ENCODE data around the gene POLR2H.

The POLR2H gene

GRCh38 chr3:184358124-184358767, 3.3 kb upstream of the POLR2H start:
- H3K4ac ChIP-seq (ENCODE audit: low read depth, low read length), result no peak overlapping the region
- no peak overlapping the region for H4K91ac ChIP-seq (ENCODE audit: low read depth, low read length)
- WGBS (ENCODE audit: extremely low coverage, insufficient coverage, insufficient read length), result no CpG with 5 or more reads among the region's 12 CpGs

GRCh38 chr3:184358921-184359350, 2.6 kb upstream of the POLR2H start:
- H4K12ac ChIP-seq (ENCODE audit: low read depth, low read length), result no peak overlapping the region

More at GRCh38 chr3:184358124-184358767, 3.3 kb upstream of the POLR2H start:
- Histone ChIP-seq H3K18ac (ENCODE audit: low read length) (no peak overlapping the region), H3K9ac (ENCODE audit: low read length) (no peak overlapping the region), H2BK120ac (ENCODE audit: insufficient read depth, low read length, poor library complexity) (no peak overlapping the region), H2BK5ac (ENCODE audit: low read depth, low read length, poor library complexity) (no peak overlapping the region), H4K12ac (ENCODE audit: low read depth, low read length) (no peak overlapping the region), H3K27ac (ENCODE audit: low read depth, low read length) (no peak overlapping the region), H3K4me3 (ENCODE audit: low read depth, low read length) (no peak overlapping the region), H3K27me3 (ENCODE audit: insufficient read depth, low read length) (no peaks in the 10 kb centered on the region), H3K4me2 (ENCODE audit: low read length) (no peak overlapping the region), H3K79me2 (ENCODE audit: control insufficient read depth, insufficient read depth, low read length, poor library complexity) (peaks cover 12% of the 10 kb centered on the region), H2BK12ac (ENCODE audit: low read length) (no peak overlapping the region), H2AFZ (ENCODE audit: insufficient read depth, low read length, poor library complexity) (no peak overlapping the region), H2AK5ac (ENCODE audit: low read length) (no peak overlapping the region), H3K4me1 (ENCODE audit: control insufficient read depth in 1 of 2, insufficient read depth in 2 of 2, low read length in 2 of 2) (peaks cover 7 to 9% of the 10 kb centered on the region in 2 experiments), H4K8ac (ENCODE audit: low read depth, low read length) (no peak overlapping the region), H3K23ac (ENCODE audit: low read length) (no peak overlapping the region), H3K9me3 (ENCODE audit: insufficient read depth, low read depth, low read length) (peaks cover 2% of the 10 kb centered on the region), H3K79me1 (ENCODE audit: low read length) (peaks cover 14% of the 10 kb centered on the region), H3K36me3 (ENCODE audit: control insufficient read depth in 1 of 2, insufficient read depth in 2 of 2, low read length in 2 of 2) (peaks cover 3 to 8% of the 10 kb centered on the region in 2 experiments), H3K14ac (ENCODE audit: low read length) (no peak overlapping the region)
- no peak for DNase-seq

GRCh38 chr3:184359610-184360009, 1.9 kb upstream of the POLR2H start:
- Histone ChIP-seq H3K18ac (ENCODE audit: low read length) (no peak overlapping the region), H3K9ac (ENCODE audit: low read length) (no peak overlapping the region), H3K4ac (ENCODE audit: low read depth, low read length) (no peak overlapping the region), H3K27me3 (ENCODE audit: insufficient read depth, low read length) (no peaks in the 10 kb centered on the region), H4K12ac (ENCODE audit: low read depth, low read length) (no peak overlapping the region), H4K8ac (ENCODE audit: low read depth, low read length) (no peak overlapping the region), H3K79me2 (ENCODE audit: control insufficient read depth, insufficient read depth, low read length, poor library complexity) (peaks cover 13% of the 10 kb centered on the region), H3K4me1 (ENCODE audit: control insufficient read depth in 1 of 2, insufficient read depth in 2 of 2, low read length in 2 of 2) (peaks cover 7 to 9% of the 10 kb centered on the region in 2 experiments), H2BK12ac (ENCODE audit: low read length) (no peak overlapping the region), H4K91ac (ENCODE audit: low read depth, low read length) (no peak overlapping the region), H3K9me3 (ENCODE audit: insufficient read depth, low read depth, low read length) (no peaks in the 10 kb centered on the region), H3K27ac (ENCODE audit: low read depth, low read length) (no peak overlapping the region), H2AFZ (ENCODE audit: insufficient read depth, low read length, poor library complexity) (no peak overlapping the region), H3K79me1 (ENCODE audit: low read length) (peaks cover 16% of the 10 kb centered on the region), H3K23ac (ENCODE audit: low read length) (no peak overlapping the region), H3K14ac (ENCODE audit: low read length) (no peak overlapping the region), H3K36me3 (ENCODE audit: control insufficient read depth in 1 of 2, insufficient read depth in 2 of 2, low read length in 2 of 2) (peaks cover 5 to 8% of the 10 kb centered on the region in 2 experiments), H2BK5ac (ENCODE audit: low read depth, low read length, poor library complexity) (no peak overlapping the region), H3K4me3 (ENCODE audit: low read depth, low read length) (no peak overlapping the region), H3K4me2 (ENCODE audit: low read length) (no peak overlapping the region), H2AK5ac (ENCODE audit: low read length) (no peak overlapping the region), H2BK120ac (ENCODE audit: insufficient read depth, low read length, poor library complexity) (no peak overlapping the region)
- WGBS (ENCODE audit: extremely low coverage, insufficient coverage, insufficient read length), result no CpG with 5 or more reads among the region's 9 CpGs
- no peak for DNase-seq

More at GRCh38 chr3:184358921-184359350, 2.6 kb upstream of the POLR2H start:
- peaks cover 7 to 9% of the 10 kb centered on the region in 2 experiments for H3K4me1 ChIP-seq (ENCODE audit: control insufficient read depth in 1 of 2, insufficient read depth in 2 of 2, low read length in 2 of 2)
- no peak overlapping the region for H2AFZ ChIP-seq (ENCODE audit: insufficient read depth, low read length, poor library complexity)
- H3K14ac ChIP-seq (ENCODE audit: low read length), result no peak overlapping the region
- no peak overlapping the region for H3K4me2 ChIP-seq (ENCODE audit: low read length)
- no peak overlapping the region for H4K91ac ChIP-seq (ENCODE audit: low read depth, low read length)
- no peak overlapping the region for H2BK120ac ChIP-seq (ENCODE audit: insufficient read depth, low read length, poor library complexity)
- no peak overlapping the region for H3K27ac ChIP-seq (ENCODE audit: low read depth, low read length)
- H3K9ac ChIP-seq (ENCODE audit: low read length), result no peak overlapping the region
- H3K79me1 ChIP-seq (ENCODE audit: low read length), result peaks cover 16% of the 10 kb centered on the region
- no peaks in the 10 kb centered on the region for H3K27me3 ChIP-seq (ENCODE audit: insufficient read depth, low read length)
- no peak overlapping the region for H2BK5ac ChIP-seq (ENCODE audit: low read depth, low read length, poor library complexity)
- H4K8ac ChIP-seq (ENCODE audit: low read depth, low read length), result no peak overlapping the region
- peaks cover 13% of the 10 kb centered on the region for H3K79me2 ChIP-seq (ENCODE audit: control insufficient read depth, insufficient read depth, low read length, poor library complexity)
- H3K4me3 ChIP-seq (ENCODE audit: low read depth, low read length), result no peak overlapping the region
- no peak overlapping the region for H3K23ac ChIP-seq (ENCODE audit: low read length)
- H3K36me3 ChIP-seq (ENCODE audit: control insufficient read depth in 1 of 2, insufficient read depth in 2 of 2, low read length in 2 of 2), result peaks cover 3 to 8% of the 10 kb centered on the region in 2 experiments
- H3K9me3 ChIP-seq (ENCODE audit: insufficient read depth, low read depth, low read length), result peaks cover 2% of the 10 kb centered on the region
- H3K4ac ChIP-seq (ENCODE audit: low read depth, low read length), result no peak overlapping the region
- H2BK12ac ChIP-seq (ENCODE audit: low read length), result no peak overlapping the region
- no CpG with 5 or more reads among the region's 14 CpGs for WGBS (ENCODE audit: extremely low coverage, insufficient coverage, insufficient read length)
- no peak overlapping the region for H2AK5ac ChIP-seq (ENCODE audit: low read length)
- no peak for DNase-seq
- no peak overlapping the region for H3K18ac ChIP-seq (ENCODE audit: low read length)

- Histone ChIP-seq H4K91ac (ENCODE audit: low read depth, low read length) (no peak overlapping the region), H3K79me2 (ENCODE audit: control insufficient read depth, insufficient read depth, low read length, poor library complexity) (peaks cover 13% of the 10 kb centered on the region), H2AK5ac (ENCODE audit: low read length) (no peak overlapping the region), H3K4ac (ENCODE audit: low read depth, low read length) (no peak overlapping the region), H3K27ac (ENCODE audit: low read depth, low read length) (no peak overlapping the region), H3K4me2 (ENCODE audit: low read length) (peak overlapping the region; percentile 91), H2BK12ac (ENCODE audit: low read length) (no peak overlapping the region), H3K14ac (ENCODE audit: low read length) (no peak overlapping the region), H2AFZ (ENCODE audit: insufficient read depth, low read length, poor library complexity) (no peak overlapping the region), H3K4me1 (ENCODE audit: control insufficient read depth in 1 of 2, insufficient read depth in 2 of 2, low read length in 2 of 2) (peaks cover 7 to 9% of the 10 kb centered on the region in 2 experiments), H3K36me3 (ENCODE audit: control insufficient read depth in 1 of 2, insufficient read depth in 2 of 2, low read length in 2 of 2) (peaks cover 9% of the 10 kb centered on the region in 2 experiments), H3K23ac (ENCODE audit: low read length) (no peak overlapping the region), H3K4me3 (ENCODE audit: low read depth, low read length) (no peak overlapping the region), H4K12ac (ENCODE audit: low read depth, low read length) (no peak overlapping the region), H2BK5ac (ENCODE audit: low read depth, low read length, poor library complexity) (no peak overlapping the region), H4K8ac (ENCODE audit: low read depth, low read length) (no peak overlapping the region), H3K9me3 (ENCODE audit: insufficient read depth, low read depth, low read length) (no peaks in the 10 kb centered on the region), H3K27me3 (ENCODE audit: insufficient read depth, low read length) (no peaks in the 10 kb centered on the region), H3K18ac (ENCODE audit: low read length) (no peak overlapping the region), H3K9ac (ENCODE audit: low read length) (no peak overlapping the region), H3K79me1 (ENCODE audit: low read length) (peaks cover 16% of the 10 kb centered on the region), H2BK120ac (ENCODE audit: insufficient read depth, low read length, poor library complexity) (no peak overlapping the region)
- DNase-seq, result no peak
- 100% methylated on average over 3 of the region's 12 CpGs for WGBS (ENCODE audit: extremely low coverage, insufficient coverage, insufficient read length)
Observed at GRCh38 chr3:184360070-184360928, 1.2 kb upstream of the POLR2H start.

Data from trophoblast cell (in vitro differentiated cells and primary cell).